CD4-positive, alpha-beta T cell treated with Interleukin-6 for 4 hours (primary cell): Measurements from ENCODE around the gene NPAS1.

Experiments used
- DNase-seq: peaks from one replicate; pipeline ENCODE4 v3.0.0-alpha.2; 2020; ENCODE audit warnings: mixed read lengths

Gene NPAS1

GRCh38 chr19:47019431-47020041, at the start of gene NPAS1:
NPAS1 (plus strand) TSS chr19:47019837; CDS start chr19:47021048, 1,211 bp downstream.
- DNase-seq: no peak

- DNase-seq: no peak
Measured at GRCh38 chr19:46970815-46971214, 48.8 kb upstream of the NPAS1 start.

GRCh38 chr19:46972311-46972710, 47.3 kb upstream of the NPAS1 start:
- no peak for DNase-seq

GRCh38 chr19:46974181-46974580, 45.5 kb upstream of the NPAS1 start:
- DNase-seq: no peak

GRCh38 chr19:46975011-46975924, 44.4 kb upstream of the NPAS1 start:
- no peak for DNase-seq

- DNase-seq: no peak
Measured at GRCh38 chr19:46975925-46976782, 43.5 kb upstream of the NPAS1 start.

- DNase-seq: no peak
Measured at GRCh38 chr19:46976845-46977320, 42.8 kb upstream of the NPAS1 start.

- DNase-seq: no peak
Measured at GRCh38 chr19:46977548-46977947, 42.1 kb upstream of the NPAS1 start.

- no peak for DNase-seq
Measured at GRCh38 chr19:46978171-46978869, 41.3 kb upstream of the NPAS1 start.

DNA sequence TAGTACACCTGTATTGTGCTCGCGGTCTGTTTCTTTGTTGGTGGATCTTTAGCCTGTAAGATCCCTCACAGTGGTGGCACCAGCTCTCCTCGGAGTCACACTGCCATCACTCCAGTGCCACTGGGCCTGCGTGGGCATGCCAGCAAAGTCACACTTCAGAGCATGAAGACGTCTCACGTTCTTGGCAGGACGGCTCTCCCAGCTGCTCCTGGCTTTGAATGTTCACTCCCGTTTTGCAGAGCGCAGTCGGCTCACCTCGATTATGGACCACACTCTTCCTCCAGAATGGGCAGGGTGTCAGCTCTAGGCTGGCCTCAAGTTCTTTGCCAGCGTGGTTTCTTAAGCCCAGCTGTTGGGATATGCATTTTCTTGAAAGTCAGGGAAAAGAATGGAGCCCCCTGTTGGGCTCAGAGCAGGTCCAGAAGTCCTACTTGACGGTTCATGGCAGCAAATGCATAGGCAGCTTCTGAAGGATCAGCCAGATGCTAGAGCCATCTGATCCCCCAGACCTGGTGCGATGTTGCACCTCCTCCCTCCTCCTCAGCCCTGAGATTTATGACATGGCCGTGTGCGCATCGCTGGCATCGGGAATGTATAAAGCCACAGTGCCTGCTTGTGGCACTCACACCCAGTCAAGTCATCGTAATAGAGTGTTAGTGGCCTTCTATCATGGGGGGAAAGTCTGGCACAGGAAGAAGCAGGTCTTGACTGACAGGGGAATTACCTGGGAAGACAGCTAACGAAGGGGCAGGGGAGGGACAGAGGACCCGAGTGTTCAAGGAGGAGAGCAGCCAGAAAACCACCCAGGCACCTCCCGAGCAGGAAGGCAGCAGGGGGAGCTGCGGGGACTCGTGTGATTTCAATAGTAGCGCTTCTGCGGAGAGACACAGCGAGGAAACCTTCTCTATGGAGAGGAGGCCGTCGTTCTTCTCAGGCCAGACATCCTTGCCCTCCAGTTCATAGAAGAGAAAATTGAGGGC, 40.2 kb upstream of the NPAS1 start:
- no peak for DNase-seq

DNA sequence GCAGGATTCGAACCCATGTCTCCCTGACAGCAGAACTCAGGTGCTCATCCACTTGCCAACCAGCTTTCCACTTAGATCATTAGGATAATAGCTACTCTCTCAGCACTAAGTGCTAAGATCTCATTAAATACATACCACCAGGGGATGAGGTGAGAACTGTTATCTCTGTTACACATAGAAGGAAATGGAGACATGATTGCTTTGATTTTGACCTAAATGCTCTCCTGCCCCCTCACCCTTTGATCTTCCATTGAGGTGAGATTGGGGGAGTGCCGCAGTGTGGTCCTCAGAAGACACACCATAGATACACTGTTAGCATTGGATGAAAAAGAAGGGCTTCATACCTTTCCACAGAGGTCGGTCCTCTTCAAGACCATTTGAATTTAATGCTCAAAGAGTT, 38.9 kb upstream of the NPAS1 start:
- no peak for DNase-seq

GRCh38 chr19:46981286-46981945, 38.2 kb upstream of the NPAS1 start:
- no peak for DNase-seq

GRCh38 chr19:46983097-46983496, 36.5 kb upstream of the NPAS1 start:
- DNase-seq: no peak

DNA sequence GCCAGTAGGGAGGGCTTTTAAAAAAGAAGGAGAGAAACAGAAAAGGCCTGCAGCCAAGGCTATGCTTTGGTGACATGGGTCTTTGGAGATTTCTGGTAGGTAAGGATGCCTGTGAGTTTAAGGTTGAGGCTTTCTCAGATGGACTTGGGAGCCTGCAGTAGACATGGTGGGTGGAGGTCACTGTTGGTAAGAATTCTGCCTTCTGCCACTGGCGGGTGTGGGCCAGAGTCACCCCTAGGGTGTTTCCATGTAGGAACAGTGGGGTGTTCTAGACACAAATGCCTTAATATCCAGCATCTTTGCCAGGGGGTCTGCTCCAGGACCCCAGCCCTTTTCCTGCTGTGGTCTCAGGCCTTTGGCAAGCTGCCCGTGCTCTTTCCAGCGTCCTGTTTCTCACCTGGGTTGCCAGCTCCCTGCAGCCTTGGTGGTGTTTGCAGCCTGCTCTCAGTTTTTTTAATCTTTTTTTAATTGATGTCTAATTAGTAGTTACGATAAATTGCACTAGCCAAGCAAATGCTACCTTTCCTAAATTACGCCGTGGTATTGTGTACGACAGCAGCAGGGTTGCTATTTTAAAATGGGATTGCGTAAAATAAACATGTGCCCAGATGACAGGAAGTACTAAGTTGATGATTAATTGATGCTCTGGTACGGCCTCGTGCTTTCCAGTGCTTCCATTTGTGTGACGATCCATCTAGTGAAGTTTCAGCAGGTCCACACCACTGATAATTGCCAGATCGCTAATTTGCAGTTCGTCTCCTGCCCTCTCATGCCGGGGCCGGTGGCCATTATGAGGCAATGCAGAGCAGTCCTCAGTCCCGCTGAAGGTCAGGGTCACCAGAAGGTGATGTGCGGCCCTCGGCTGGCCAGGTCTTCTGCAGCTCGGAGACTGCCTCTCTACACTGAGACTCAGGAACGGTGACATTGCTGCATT, 35.3 kb upstream of the NPAS1 start:
- DNase-seq: no peak

- DNase-seq: no peak
Measured at GRCh38 chr19:46985542-46986415, 33.9 kb upstream of the NPAS1 start.

GRCh38 chr19:46988614-46989230, 30.9 kb upstream of the NPAS1 start:
- no peak for DNase-seq

- DNase-seq: peak; percentile 75
Measured at GRCh38 chr19:46990991-46991676, 28.5 kb upstream of the NPAS1 start.
